Upper lobe of left lung (tissue), 4 donors: Measurements from ENCODE around the gene LCOR.

ENCODE experiments used
- EP300 ChIP-seq, 4 donors: sonication (generic); formaldehyde crosslinking; IDR thresholded peaks; one replicate each; pipeline ENCODE4 v1.5.1; 2017; ENCODE audit warnings: antibody characterized with exemption in 4 of 4, control low read depth in 2 of 4
- POLR2AphosphoS5 ChIP-seq, 2 donors: sonication (generic); formaldehyde crosslinking; IDR thresholded peaks; one replicate each; pipeline ENCODE4 v1.5.1; 2017; ENCODE audit warnings: antibody characterized with exemption in 2 of 2
- TF ChIP-seq, protein P1 (sequence below), 6 experiments: fragments of 450-650 bp in 4 of 6; fragments of 200-600 bp in 2 of 6; sonication (generic) in 2 of 6; IDR thresholded peaks; one replicate each; pipeline ENCODE4 v1.5.1; 2016 to 2019; ENCODE audit warnings: antibody characterized with exemption in 6 of 6

DNA sequence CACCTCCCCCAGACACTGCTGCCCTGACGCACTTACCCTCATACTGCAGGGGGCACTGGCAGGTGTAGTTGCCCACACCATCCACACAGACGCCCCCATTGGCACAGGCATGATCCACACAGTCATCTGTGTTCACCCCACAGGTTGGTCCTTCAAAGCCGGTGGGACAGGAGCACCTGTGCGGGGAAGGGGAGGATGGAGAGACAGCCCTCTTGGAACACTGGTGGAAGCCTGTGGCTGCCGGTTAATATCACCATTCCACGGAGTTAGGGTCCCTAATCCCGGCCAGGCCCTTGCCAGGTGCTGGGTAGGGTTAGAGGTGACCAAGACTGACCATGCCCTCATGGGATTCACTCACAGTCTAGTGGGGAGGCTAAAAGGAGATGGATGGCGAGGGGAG lies 181.9 kb downstream of the LCOR start:
- TF ChIP-seq, protein P1, sequence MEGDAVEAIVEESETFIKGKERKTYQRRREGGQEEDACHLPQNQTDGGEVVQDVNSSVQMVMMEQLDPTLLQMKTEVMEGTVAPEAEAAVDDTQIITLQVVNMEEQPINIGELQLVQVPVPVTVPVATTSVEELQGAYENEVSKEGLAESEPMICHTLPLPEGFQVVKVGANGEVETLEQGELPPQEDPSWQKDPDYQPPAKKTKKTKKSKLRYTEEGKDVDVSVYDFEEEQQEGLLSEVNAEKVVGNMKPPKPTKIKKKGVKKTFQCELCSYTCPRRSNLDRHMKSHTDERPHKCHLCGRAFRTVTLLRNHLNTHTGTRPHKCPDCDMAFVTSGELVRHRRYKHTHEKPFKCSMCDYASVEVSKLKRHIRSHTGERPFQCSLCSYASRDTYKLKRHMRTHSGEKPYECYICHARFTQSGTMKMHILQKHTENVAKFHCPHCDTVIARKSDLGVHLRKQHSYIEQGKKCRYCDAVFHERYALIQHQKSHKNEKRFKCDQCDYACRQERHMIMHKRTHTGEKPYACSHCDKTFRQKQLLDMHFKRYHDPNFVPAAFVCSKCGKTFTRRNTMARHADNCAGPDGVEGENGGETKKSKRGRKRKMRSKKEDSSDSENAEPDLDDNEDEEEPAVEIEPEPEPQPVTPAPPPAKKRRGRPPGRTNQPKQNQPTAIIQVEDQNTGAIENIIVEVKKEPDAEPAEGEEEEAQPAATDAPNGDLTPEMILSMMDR (IDR thresholded peaks at IDR 0.05): no peak
- TF ChIP-seq EP300 (IDR thresholded peaks at IDR 0.05): no peak
- no peak for TF ChIP-seq POLR2AphosphoS5 (IDR thresholded peaks at IDR 0.05)
